Neural progenitor cell (in vitro differentiated cells): ENCODE results near the gene VILL. TPM values are rescaled to one million over a fixed set of nuclear protein-coding genes. Genes with fewer than 3 reads are reported as not detected.

Source experiments
- DNase-seq: peaks from one replicate; pipeline ENCODE4 v3.0.0-alpha.2; 2016; ENCODE audit warnings: low spot score
- H2AFZ ChIP-seq: fragments of 200-600 bp; sonication (generic); replicated peaks from 2 replicates; pipeline ENCODE4 v1.6.1; 2016; ENCODE audit warnings: antibody characterized with exemption
- H3F3A ChIP-seq: fragments of 200-600 bp; sonication (generic); 2 replicates; pipeline ENCODE4 v1.6.1; 2016; ENCODE audit warnings: antibody characterized with exemption, low read depth
- H3K27ac ChIP-seq: fragments of 200-600 bp; sonication (generic); 2 replicates; pipeline ENCODE4 v1.5.1; 2016; ENCODE audit warnings: mild to moderate bottlenecking
- H3K27me3 ChIP-seq: fragments of 200-600 bp; sonication (generic); 2 replicates; pipeline ENCODE4 v1.6.1; 2016; ENCODE audit warnings: mild to moderate bottlenecking, moderate library complexity
- H3K36me3 ChIP-seq: fragments of 200-600 bp; sonication (generic); 2 replicates; pipeline ENCODE4 v1.5.1; 2016
- H3K4me1 ChIP-seq: fragments of 200-600 bp; sonication (generic); 2 replicates; pipeline ENCODE4 v1.6.1; 2016; ENCODE audit warnings: mixed run types
- H3K4me2 ChIP-seq: fragments of 200-600 bp; sonication (generic); 2 replicates; pipeline ENCODE4 v1.6.1; 2016
- H3K4me3 ChIP-seq: fragments of 200-600 bp; sonication (generic); 2 replicates; pipeline ENCODE4 v1.5.1; 2016
- H3K79me2 ChIP-seq: fragments of 200-600 bp; sonication (generic); 2 replicates; pipeline ENCODE4 v1.6.1; 2016; ENCODE audit warnings: low read depth
- H3K9ac ChIP-seq: fragments of 200-600 bp; sonication (generic); 2 replicates; pipeline ENCODE4 v1.6.1; 2016
- H3K9me3 ChIP-seq: fragments of 200-600 bp; sonication (generic); 2 replicates; pipeline ENCODE4 v1.5.1; 2016; ENCODE audit warnings: low read depth
- H4K20me1 ChIP-seq: fragments of 200-600 bp; sonication (generic); 2 replicates; pipeline ENCODE4 v1.6.1; 2016; ENCODE audit warnings: low read depth
- H3K27ac Mint-ChIP-seq: 3 replicates; pipeline ENCODE4 v1.8.0; 2021; ENCODE audit warnings: mixed read lengths
- H3K27me3 Mint-ChIP-seq: 2 replicates; pipeline ENCODE4 v1.8.0; 2022; ENCODE audit warnings: low read depth, mild to moderate bottlenecking, inconsistent platforms, moderate library complexity, mixed read lengths; ENCODE audit not compliant: insufficient read depth
- H3K36me3 Mint-ChIP-seq: 3 replicates; pipeline ENCODE4 v1.8.0; 2021; ENCODE audit warnings: mixed read lengths
- H3K4me1 Mint-ChIP-seq: 3 replicates; pipeline ENCODE4 v1.8.0; 2021; ENCODE audit warnings: mixed read lengths
- H3K4me3 Mint-ChIP-seq: 3 replicates; pipeline ENCODE4 v1.8.0; 2021; ENCODE audit warnings: mild to moderate bottlenecking, moderate library complexity, mixed read lengths
- H3K9me3 Mint-ChIP-seq: 3 replicates; pipeline ENCODE4 v1.8.0; 2020; ENCODE audit warnings: mixed read lengths
- CTCF ChIP-seq: fragments of 200-600 bp; sonication (generic); IDR thresholded peaks from 2 replicates; pipeline ENCODE4 v1.5.1; 2017; ENCODE audit warnings: antibody characterized with exemption, mild to moderate bottlenecking
- EZH2 ChIP-seq: fragments of 200-600 bp; sonication (generic); IDR thresholded peaks from 2 replicates; pipeline ENCODE4 v1.6.1; 2017; ENCODE audit warnings: antibody characterized with exemption, mild to moderate bottlenecking, moderate library complexity
- EZH2phosphoT487 ChIP-seq: fragments of 200-600 bp; sonication (generic); IDR thresholded peaks from 2 replicates; pipeline ENCODE4 v1.6.1; 2017; ENCODE audit warnings: antibody characterized with exemption
- total RNA-seq: library from RNA; depleted of rRNA; stranded (reverse); fragments of >200 nt; gene quantifications from 2 replicates; pipeline ENCODE4 v1.2.3, GENCODE V29; 2015; ENCODE audit warnings: low replicate concordance

The VILL gene
- total RNA-seq, 1 donor from 2014 or later: 4.9 TPM

GRCh38 chr3:38039101-38039898, 48.7 kb downstream of the VILL start, which contains the start of gene DLEC1:
Gene DLEC1, plus strand, starts transcription at chr3:38039208. Its CDS starts 18 bp downstream, at chr3:38039226.
- Mint-ChIP-seq H3K4me1 (peaks cover 10% of the 10 kb centered on the region), H3K36me3 (no peaks in the 10 kb centered on the region), H3K9me3 (no peaks in the 10 kb centered on the region), H3K4me3 (peak within 1 kb of the TSS; percentile 81), H3K27ac (no peak within 1 kb of the TSS), H3K27me3 (peaks cover 20% of the 10 kb centered on the region)
- H3K79me2 ChIP-seq: no peaks in the 10 kb centered on the region
- no peak within 1 kb of the TSS for H3K27ac ChIP-seq
- H3K4me2 ChIP-seq: peak within 1 kb of the TSS; percentile 90
- peaks cover 7% of the 10 kb centered on the region for H3F3A ChIP-seq
- TF ChIP-seq EZH2: peak; percentile 76
- peak; percentile 59 for TF ChIP-seq EZH2phosphoT487
- TF ChIP-seq CTCF: no peak
- H2AFZ ChIP-seq: peak within 1 kb of the TSS; percentile 99
- no peaks in the 10 kb centered on the region for H4K20me1 ChIP-seq
- H3K36me3 ChIP-seq: no peaks in the 10 kb centered on the region
- peaks cover 3% of the 10 kb centered on the region for H3K4me1 ChIP-seq
- H3K9ac ChIP-seq: no peak within 1 kb of the TSS
- peak within 1 kb of the TSS; percentile 57 for H3K4me3 ChIP-seq
- no peaks in the 10 kb centered on the region for H3K9me3 ChIP-seq
- H3K27me3 ChIP-seq: peaks cover 56% of the 10 kb centered on the region
- peak; percentile 92 for DNase-seq

DNA sequence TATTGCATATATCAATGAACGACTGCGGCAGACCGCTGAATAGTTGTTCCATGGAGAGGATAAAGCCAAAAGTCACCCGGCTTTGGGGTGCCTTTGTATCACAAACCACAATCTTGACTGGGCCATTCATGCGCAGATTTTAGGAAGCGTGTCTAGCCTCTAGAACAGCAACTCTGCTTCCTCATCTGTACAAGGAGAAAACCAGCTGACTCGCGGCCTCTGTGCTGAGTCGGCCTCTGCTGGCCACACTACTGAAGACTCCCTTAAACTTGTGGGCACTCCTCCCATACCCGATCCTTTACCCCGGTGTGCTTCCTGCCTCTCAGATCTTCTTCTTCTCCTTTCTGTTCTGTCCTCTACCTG, 49.3 kb downstream of the VILL start:
- TF ChIP-seq EZH2 (peak; percentile 60), CTCF (no peak), EZH2phosphoT487 (peak; percentile 4)
- H3K79me2 ChIP-seq: no peaks in the 10 kb centered on the region
- Mint-ChIP-seq H3K27me3 (peaks cover 20% of the 10 kb centered on the region), H3K36me3 (no peaks in the 10 kb centered on the region), H3K9me3 (no peaks in the 10 kb centered on the region), H3K4me3 (peak overlapping the region; percentile 81), H3K4me1 (peaks cover 10% of the 10 kb centered on the region), H3K27ac (no peak overlapping the region)
- peaks cover 53% of the 10 kb centered on the region for H3K27me3 ChIP-seq
- peaks cover 3% of the 10 kb centered on the region for H3K4me1 ChIP-seq
- peak overlapping the region; percentile 57 for H3K4me3 ChIP-seq
- DNase-seq: peak; percentile 41
- H4K20me1 ChIP-seq: no peaks in the 10 kb centered on the region
- peaks cover 7% of the 10 kb centered on the region for H3F3A ChIP-seq
- H2AFZ ChIP-seq: peak overlapping the region; percentile 99
- H3K4me2 ChIP-seq: peak overlapping the region; percentile 90
- H3K36me3 ChIP-seq: no peaks in the 10 kb centered on the region
- no peak overlapping the region for H3K27ac ChIP-seq
- H3K9ac ChIP-seq: no peak overlapping the region
- H3K9me3 ChIP-seq: no peaks in the 10 kb centered on the region

GRCh38 chr3:38040401-38040800, 49.8 kb downstream of the VILL start:
- DNase-seq: no peak

More at GRCh38 chr3:38040401-38040800, 49.8 kb downstream of the VILL start:
- Histone ChIP-seq H3F3A (peaks cover 7% of the 10 kb centered on the region), H3K79me2 (no peaks in the 10 kb centered on the region), H3K4me2 (no peak overlapping the region), H3K36me3 (no peaks in the 10 kb centered on the region), H3K4me3 (no peak overlapping the region), H3K27me3 (peaks cover 53% of the 10 kb centered on the region), H3K9ac (no peak overlapping the region), H2AFZ (no peak overlapping the region), H4K20me1 (no peaks in the 10 kb centered on the region), H3K27ac (no peak overlapping the region), H3K4me1 (peaks cover 3% of the 10 kb centered on the region), H3K9me3 (no peaks in the 10 kb centered on the region)
- H3K4me1 Mint-ChIP-seq: peaks cover 10% of the 10 kb centered on the region
- TF ChIP-seq EZH2phosphoT487 (no peak), EZH2 (no peak), CTCF (no peak)
- no peak overlapping the region for H3K27ac Mint-ChIP-seq
- peaks cover 20% of the 10 kb centered on the region for H3K27me3 Mint-ChIP-seq
- no peaks in the 10 kb centered on the region for H3K9me3 Mint-ChIP-seq
- no peaks in the 10 kb centered on the region for H3K36me3 Mint-ChIP-seq
- peak overlapping the region; percentile 81 for H3K4me3 Mint-ChIP-seq
